Neural crest cell (in vitro differentiated cells): ENCODE data around the gene AFAP1. TPM values are rescaled to one million over a fixed set of nuclear protein-coding genes. Genes with fewer than 3 reads are reported as not detected.
A peak's percentile ranks its signal among the peaks of the same experiment; 100 is the strongest.

Experiments used
- DNase-seq: peaks from one replicate; pipeline ENCODE4 v3.0.0; 2021; ENCODE audit warnings: low read depth, mixed read lengths, low spot score
- H3K27ac Mint-ChIP-seq: one replicate; pipeline ENCODE4 v1.8.0; 2021; ENCODE audit warnings: mild to moderate bottlenecking, mixed read lengths; ENCODE audit not compliant: unreplicated experiment
- H3K27me3 Mint-ChIP-seq: 2 replicates; pipeline ENCODE4 v1.8.0; 2021; ENCODE audit warnings: low read depth, mild to moderate bottlenecking, mixed read lengths
- H3K36me3 Mint-ChIP-seq: 2 replicates; pipeline ENCODE4 v1.8.0; 2021; ENCODE audit warnings: low read depth, mild to moderate bottlenecking, mixed read lengths
- H3K4me1 Mint-ChIP-seq: 2 replicates; pipeline ENCODE4 v1.8.0; 2021; ENCODE audit warnings: mixed read lengths
- H3K4me3 Mint-ChIP-seq: one replicate; pipeline ENCODE4 v1.8.0; 2021; ENCODE audit warnings: mild to moderate bottlenecking, mixed read lengths
- H3K9me3 Mint-ChIP-seq: 2 replicates; pipeline ENCODE4 v1.8.0; 2021; ENCODE audit warnings: mixed read lengths
- CTCF ChIP-seq: fragments of 200-600 bp; sonication (generic); conservative IDR thresholded peaks from 2 replicates; pipeline ENCODE4 v1.5.0; 2021; ENCODE audit warnings: antibody characterized with exemption, mild to moderate bottlenecking
- total RNA-seq: library from RNA; stranded (reverse); gene quantifications from 2 replicates; pipeline ENCODE4 v1.2.1, GENCODE V29; 2021

Gene AFAP1
- total RNA-seq, 1 donor from 2014 or later, result 28.1 TPM

- Mint-ChIP-seq H3K36me3 (no peaks in the 10 kb centered on the region), H3K4me1 (peaks cover 61% of the 10 kb centered on the region), H3K27me3 (no peaks in the 10 kb centered on the region), H3K9me3 (no peaks in the 10 kb centered on the region), H3K27ac (no peak overlapping the region), H3K4me3 (peak overlapping the region; percentile 10)
- DNase-seq, result no peak
- no peak for TF ChIP-seq CTCF
Observed at GRCh38 chr4:7909463-7910262, 30.0 kb downstream of the AFAP1 start.

- no peak overlapping the region for H3K27ac Mint-ChIP-seq
- H3K4me1 Mint-ChIP-seq, result peaks cover 71% of the 10 kb centered on the region
- no peak for DNase-seq
- H3K4me3 Mint-ChIP-seq, result no peak overlapping the region
- no peaks in the 10 kb centered on the region for H3K36me3 Mint-ChIP-seq
- no peaks in the 10 kb centered on the region for H3K9me3 Mint-ChIP-seq
- no peak for TF ChIP-seq CTCF
- H3K27me3 Mint-ChIP-seq, result no peaks in the 10 kb centered on the region
Observed at GRCh38 chr4:7908668-7909067, 31.0 kb downstream of the AFAP1 start.

GRCh38 chr4:7907142-7907541 is 32.5 kb downstream of the AFAP1 start:
- H3K27ac Mint-ChIP-seq, result no peak overlapping the region

GRCh38 chr4:7906171-7906701 is 33.4 kb downstream of the AFAP1 start:
- Mint-ChIP-seq H3K4me1 (peaks cover 76% of the 10 kb centered on the region), H3K4me3 (no peak overlapping the region), H3K9me3 (no peaks in the 10 kb centered on the region), H3K36me3 (no peaks in the 10 kb centered on the region), H3K27ac (peak overlapping the region; percentile 60), H3K27me3 (no peaks in the 10 kb centered on the region)
- TF ChIP-seq CTCF, result no peak
- no peak for DNase-seq

More at GRCh38 chr4:7907142-7907541, 32.5 kb downstream of the AFAP1 start:
- Mint-ChIP-seq H3K4me3 (no peak overlapping the region), H3K9me3 (no peaks in the 10 kb centered on the region), H3K36me3 (no peaks in the 10 kb centered on the region), H3K4me1 (peaks cover 78% of the 10 kb centered on the region), H3K27me3 (no peaks in the 10 kb centered on the region)
- no peak for TF ChIP-seq CTCF
- no peak for DNase-seq

- H3K9me3 Mint-ChIP-seq, result no peaks in the 10 kb centered on the region
- H3K4me1 Mint-ChIP-seq, result peaks cover 76% of the 10 kb centered on the region
- DNase-seq, result no peak
- no peak for TF ChIP-seq CTCF
- H3K27ac Mint-ChIP-seq, result peak overlapping the region; percentile 85
- peak overlapping the region; percentile 42 for H3K4me3 Mint-ChIP-seq
- no peaks in the 10 kb centered on the region for H3K27me3 Mint-ChIP-seq
- H3K36me3 Mint-ChIP-seq, result no peaks in the 10 kb centered on the region
Observed at GRCh38 chr4:7904952-7905915, 34.4 kb downstream of the AFAP1 start.
